Stimulated activated naive CD8-positive, alpha-beta T cell treated with anti-CD3 and anti-CD28 coated beads, Interleukin-15, amount 100 ng/mL, for 72 hours (primary cell): ENCODE results near the gene SOD3.

ENCODE experiments used
- ATAC-seq: fragments of 150-1000 bp; cut with Tn5 transposase; 2 replicates; pipeline ENCODE4 v1.10.0; 2021; ENCODE audit warnings: mild to moderate bottlenecking, moderate library complexity
- DNase-seq, 2 donors: peaks; one replicate each; pipeline ENCODE4 v3.0.0; 2021 to 2022
- H3K27ac Mint-ChIP-seq, 2 donors: one replicate each; pipeline ENCODE4 v1.8.0; 2022; ENCODE audit warnings: mild to moderate bottlenecking in 2 of 2, mixed read lengths in 2 of 2, moderate library complexity in 2 of 2
- H3K27me3 Mint-ChIP-seq: one replicate; pipeline ENCODE4 v1.8.0; 2022; ENCODE audit warnings: mixed read lengths
- H3K4me1 Mint-ChIP-seq: one replicate; pipeline ENCODE4 v1.8.0; 2022; ENCODE audit warnings: mild to moderate bottlenecking, mixed read lengths
- H3K4me3 Mint-ChIP-seq, 2 donors: one replicate each; pipeline ENCODE4 v1.8.0; 2022; ENCODE audit warnings: mild to moderate bottlenecking in 2 of 2, mixed read lengths in 2 of 2, moderate library complexity in 1 of 2
- H3K9me3 Mint-ChIP-seq, 2 donors: one replicate each; pipeline ENCODE4 v1.8.0; 2022; ENCODE audit warnings: mixed read lengths in 2 of 2

SOD3 gene

GRCh38 chr4:24794916-24795665 lies at the start of gene SOD3:
TSS of gene SOD3 (plus strand) at chr4:24795573. CDS start at chr4:24799522, 3,949 bp downstream.
- no peaks in the 10 kb centered on the region for H3K4me1 Mint-ChIP-seq
- H3K27me3 Mint-ChIP-seq = peaks cover 32% of the 10 kb centered on the region
- no peaks in the 10 kb centered on the region for H3K9me3 Mint-ChIP-seq
- DNase-seq (no peak), ATAC-seq (no peak)
- H3K27ac Mint-ChIP-seq = peak within 1 kb of the TSS in 1 of 2 donors; percentile 62
- H3K4me3 Mint-ChIP-seq = no peak within 1 kb of the TSS

- DNase-seq = no peak
- H3K27me3 Mint-ChIP-seq = peaks cover 15% of the 10 kb centered on the region
- no peaks in the 10 kb centered on the region for H3K4me1 Mint-ChIP-seq
- no peak overlapping the region for H3K4me3 Mint-ChIP-seq
- peaks cover 0 to 14% of the 10 kb centered on the region in 2 donors for H3K9me3 Mint-ChIP-seq
- no peak for ATAC-seq
- no peak overlapping the region for H3K27ac Mint-ChIP-seq
These were observed 48.0 kb upstream of the SOD3 start for GRCh38 chr4:24747234-24747975.

GRCh38 chr4:24748023-24748422 lies 47.4 kb upstream of the SOD3 start:
- ATAC-seq (no peak), DNase-seq (no peak)

GRCh38 chr4:24748758-24749350 lies 46.5 kb upstream of the SOD3 start:
- Mint-ChIP-seq H3K9me3 (peaks cover 0 to 14% of the 10 kb centered on the region in 2 donors), H3K27ac (no peak overlapping the region), H3K4me3 (no peak overlapping the region), H3K4me1 (no peaks in the 10 kb centered on the region), H3K27me3 (peaks cover 15% of the 10 kb centered on the region)
- no peak for DNase-seq
- ATAC-seq = no peak

More at GRCh38 chr4:24748023-24748422, 47.4 kb upstream of the SOD3 start:
- no peak overlapping the region for H3K27ac Mint-ChIP-seq
- H3K27me3 Mint-ChIP-seq = peaks cover 15% of the 10 kb centered on the region
- no peaks in the 10 kb centered on the region for H3K4me1 Mint-ChIP-seq
- peaks cover 0 to 14% of the 10 kb centered on the region in 2 donors for H3K9me3 Mint-ChIP-seq
- H3K4me3 Mint-ChIP-seq = no peak overlapping the region

GRCh38 chr4:24750106-24750505 lies 45.3 kb upstream of the SOD3 start:
- H3K9me3 Mint-ChIP-seq = peaks cover 0 to 14% of the 10 kb centered on the region in 2 donors
- peaks cover 10% of the 10 kb centered on the region for H3K27me3 Mint-ChIP-seq
- H3K27ac Mint-ChIP-seq = no peak overlapping the region
- H3K4me3 Mint-ChIP-seq = no peak overlapping the region
- ATAC-seq (no peak), DNase-seq (no peak)
- H3K4me1 Mint-ChIP-seq = no peaks in the 10 kb centered on the region

- no peak overlapping the region for H3K4me3 Mint-ChIP-seq
- no peak overlapping the region for H3K27ac Mint-ChIP-seq
- H3K27me3 Mint-ChIP-seq = peaks cover 8% of the 10 kb centered on the region
- DNase-seq (no peak), ATAC-seq (no peak)
- peaks cover 10 to 25% of the 10 kb centered on the region in 2 donors for H3K9me3 Mint-ChIP-seq
- H3K4me1 Mint-ChIP-seq = no peaks in the 10 kb centered on the region
These were observed 43.3 kb upstream of the SOD3 start for GRCh38 chr4:24751926-24752539.

GRCh38 chr4:24753519-24753918 lies 41.9 kb upstream of the SOD3 start:
- DNase-seq = no peak
- Mint-ChIP-seq H3K27me3 (peaks cover 8% of the 10 kb centered on the region), H3K9me3 (peaks cover 25 to 40% of the 10 kb centered on the region in 2 donors), H3K4me1 (no peaks in the 10 kb centered on the region), H3K4me3 (no peak overlapping the region), H3K27ac (no peak overlapping the region)
- no peak for ATAC-seq

GRCh38 chr4:24754571-24754970 lies 40.8 kb upstream of the SOD3 start:
- Mint-ChIP-seq H3K9me3 (peaks cover 32 to 50% of the 10 kb centered on the region in 2 donors), H3K4me3 (no peak overlapping the region), H3K27me3 (peaks cover 8% of the 10 kb centered on the region), H3K27ac (no peak overlapping the region), H3K4me1 (no peaks in the 10 kb centered on the region)
- DNase-seq (no peak), ATAC-seq (no peak)

- Mint-ChIP-seq H3K4me3 (no peak overlapping the region), H3K9me3 (peaks cover 9 to 13% of the 10 kb centered on the region in 2 donors), H3K27ac (no peak overlapping the region), H3K27me3 (peaks cover 8% of the 10 kb centered on the region), H3K4me1 (no peaks in the 10 kb centered on the region)
- no peak for DNase-seq
- no peak for ATAC-seq
These were observed 31.6 kb upstream of the SOD3 start for GRCh38 chr4:24763631-24764297.

GRCh38 chr4:24764345-24764744 lies 31.0 kb upstream of the SOD3 start:
- Mint-ChIP-seq H3K27ac (no peak overlapping the region), H3K9me3 (peaks cover 3 to 9% of the 10 kb centered on the region in 2 donors), H3K27me3 (peaks cover 8% of the 10 kb centered on the region), H3K4me3 (no peak overlapping the region), H3K4me1 (no peaks in the 10 kb centered on the region)
- ATAC-seq (no peak), DNase-seq (no peak)

GRCh38 chr4:24765376-24765988 lies 29.9 kb upstream of the SOD3 start:
- Mint-ChIP-seq H3K4me3 (no peak overlapping the region), H3K4me1 (peaks cover 6% of the 10 kb centered on the region), H3K27ac (no peak overlapping the region), H3K27me3 (peaks cover 8% of the 10 kb centered on the region), H3K9me3 (peaks cover 0 to 5% of the 10 kb centered on the region in 2 donors)
- no peak for DNase-seq
- no peak for ATAC-seq

- H3K4me1 Mint-ChIP-seq = peaks cover 6% of the 10 kb centered on the region
- H3K27me3 Mint-ChIP-seq = peaks cover 17% of the 10 kb centered on the region
- no peak overlapping the region for H3K27ac Mint-ChIP-seq
- H3K9me3 Mint-ChIP-seq = peaks cover 9 to 10% of the 10 kb centered on the region in 2 donors
- no peak for DNase-seq
- no peak for ATAC-seq
- no peak overlapping the region for H3K4me3 Mint-ChIP-seq
These were observed 27.4 kb upstream of the SOD3 start for GRCh38 chr4:24768006-24768405.

- peaks cover 6% of the 10 kb centered on the region for H3K4me1 Mint-ChIP-seq
- H3K27ac Mint-ChIP-seq = no peak overlapping the region
- no peak overlapping the region for H3K4me3 Mint-ChIP-seq
These were observed 26.8 kb upstream of the SOD3 start for GRCh38 chr4:24768604-24769003.

GRCh38 chr4:24769571-24769970 lies 25.8 kb upstream of the SOD3 start:
- H3K4me3 Mint-ChIP-seq = no peak overlapping the region
- DNase-seq (no peak), ATAC-seq (no peak)
- peaks cover 6% of the 10 kb centered on the region for H3K4me1 Mint-ChIP-seq
- peaks cover 17% of the 10 kb centered on the region for H3K27me3 Mint-ChIP-seq
- no peak overlapping the region for H3K27ac Mint-ChIP-seq
- peaks cover 9 to 10% of the 10 kb centered on the region in 2 donors for H3K9me3 Mint-ChIP-seq

More at GRCh38 chr4:24768604-24769003, 26.8 kb upstream of the SOD3 start:
- peaks cover 17% of the 10 kb centered on the region for H3K27me3 Mint-ChIP-seq
- no peak for DNase-seq
- peaks cover 9 to 10% of the 10 kb centered on the region in 2 donors for H3K9me3 Mint-ChIP-seq
- ATAC-seq = no peak
